Measurements from ENCODE around the gene CLIC4. TPM values are rescaled to one million over a fixed set of nuclear protein-coding genes. Genes with fewer than 3 reads are reported as not detected.
"Not testable (repeated sequence)": the region's sequence is repeated elsewhere in the genome, so short reads cannot be mapped to it uniquely, and the experiment has no call there.

The CLIC4 gene
- polyA plus RNA-seq, 12 donors = 130 to 183 (median 165) TPM; not detected in 1

DNA sequence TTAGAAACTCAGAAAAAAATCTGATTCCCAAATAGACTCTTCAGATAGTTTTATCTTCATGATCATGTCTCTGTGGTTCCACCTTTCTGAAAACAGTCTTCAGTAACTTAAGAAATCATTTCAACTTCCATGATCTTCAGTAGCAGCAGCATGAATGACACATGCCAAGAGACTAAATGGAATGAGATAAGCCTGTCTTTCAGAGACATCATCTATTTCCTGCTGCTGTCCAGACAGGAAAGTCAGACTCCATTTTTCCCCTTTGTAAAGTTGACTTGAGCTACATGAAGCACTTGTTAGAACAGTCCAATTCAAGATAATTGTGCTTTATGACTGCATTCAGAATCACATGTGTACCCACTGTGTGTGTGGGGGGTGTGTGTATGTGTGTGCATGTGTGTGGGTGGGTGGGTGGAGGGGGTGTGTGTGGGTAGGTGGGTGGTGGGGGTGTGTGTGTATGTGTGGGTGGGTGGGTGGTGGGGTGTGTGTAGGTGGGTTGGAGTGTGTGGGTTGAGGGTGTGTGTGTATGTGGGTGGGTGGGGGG, 58.8 kb downstream of the CLIC4 start:
- DNase-seq = no peak

DNA sequence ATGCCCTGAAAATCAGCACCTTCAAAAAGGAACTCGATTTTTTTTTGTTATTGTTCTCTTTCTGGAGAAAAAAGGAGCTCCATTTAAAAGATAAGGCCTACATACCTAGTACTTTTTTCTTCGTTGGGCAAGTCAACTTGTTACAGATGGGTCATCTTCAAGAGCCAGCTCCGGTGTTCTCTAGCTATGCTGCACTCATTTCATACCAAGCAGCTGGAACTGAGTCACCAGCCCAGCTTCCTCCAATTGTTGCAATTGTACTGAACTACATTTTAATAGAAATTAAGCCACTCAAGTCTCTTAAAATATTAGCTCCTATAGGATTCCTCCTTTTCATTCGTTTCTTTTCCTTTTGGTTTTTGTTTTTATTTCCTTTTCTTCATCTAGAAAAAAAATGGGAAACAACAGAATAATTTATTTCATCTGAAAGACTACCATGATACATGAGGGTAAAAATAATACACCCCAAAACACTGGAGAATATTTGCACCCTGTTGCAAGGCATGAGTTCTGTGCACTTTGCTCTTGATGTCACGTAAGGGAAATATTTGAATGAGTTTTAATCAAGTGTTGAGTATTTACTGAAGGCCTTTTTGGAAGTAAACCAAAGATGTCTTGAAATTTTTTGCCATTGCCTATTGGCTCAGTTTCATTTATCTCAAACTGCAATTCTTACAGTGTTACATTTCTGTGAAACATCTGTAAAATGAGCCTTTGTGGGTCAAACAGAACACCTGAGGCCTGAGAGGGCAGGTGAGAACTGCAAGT, 60.5 kb downstream of the CLIC4 start:
- no peak for DNase-seq

DNA sequence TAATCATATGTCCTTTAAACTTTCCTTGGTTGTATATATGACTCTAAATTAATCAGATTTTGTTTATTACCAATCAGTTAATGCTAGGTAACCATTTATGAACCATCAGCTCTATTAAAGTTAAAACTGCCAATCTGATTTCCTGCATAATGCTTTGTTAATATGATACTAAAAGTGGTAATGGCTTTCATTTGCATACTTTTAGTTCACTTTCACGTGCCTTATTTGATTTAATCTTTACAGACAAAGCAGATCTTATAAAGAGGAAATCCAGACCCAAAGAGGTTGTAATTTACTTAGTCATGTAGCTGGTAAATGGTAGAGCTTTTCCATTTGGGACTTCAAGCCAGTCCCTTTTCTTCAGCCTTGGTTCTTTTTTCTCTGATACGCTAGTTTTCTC, 61.3 kb downstream of the CLIC4 start:
- no peak for DNase-seq

DNA sequence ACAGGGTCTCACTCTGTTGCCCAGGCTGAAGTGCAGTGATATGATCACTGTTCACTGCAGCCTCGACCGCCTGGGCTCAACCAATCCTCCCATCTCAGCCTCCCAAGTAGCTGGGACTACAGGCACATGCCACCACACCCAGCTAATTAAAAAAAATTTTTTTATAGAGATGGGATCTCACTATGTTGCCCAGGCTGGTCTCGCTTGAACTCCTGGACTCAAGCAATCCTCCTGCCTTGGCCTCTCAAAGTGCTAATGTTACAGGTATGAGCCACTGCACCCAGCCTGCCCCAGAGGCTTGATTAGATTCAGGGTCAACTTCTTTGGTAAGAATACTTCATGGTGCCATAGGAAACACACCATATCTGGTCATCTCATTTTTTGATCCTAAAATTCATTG, 66.2 kb downstream of the CLIC4 start:
- not testable (repeated sequence) for DNase-seq

DNA sequence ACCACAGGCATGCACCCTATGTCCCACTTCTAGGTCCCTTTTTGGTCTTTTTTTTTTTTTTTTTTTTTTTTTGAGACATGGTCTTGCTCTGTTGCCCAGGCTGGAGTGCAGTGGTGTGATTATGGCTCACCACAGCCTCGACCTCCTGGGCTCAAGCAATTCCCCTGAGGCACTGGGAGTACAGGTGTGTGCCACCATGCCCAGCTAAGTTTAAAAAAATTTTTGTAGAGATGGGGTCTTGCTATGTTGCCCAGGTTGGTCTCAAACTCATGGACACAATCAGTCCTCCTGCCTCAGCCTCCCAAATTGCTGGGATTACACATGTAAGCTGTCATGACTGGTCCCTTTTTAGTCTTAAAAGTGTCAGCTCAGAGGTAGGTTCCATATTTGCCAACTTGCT, 75.0 kb downstream of the CLIC4 start:
- not testable (repeated sequence) for DNase-seq

DNA sequence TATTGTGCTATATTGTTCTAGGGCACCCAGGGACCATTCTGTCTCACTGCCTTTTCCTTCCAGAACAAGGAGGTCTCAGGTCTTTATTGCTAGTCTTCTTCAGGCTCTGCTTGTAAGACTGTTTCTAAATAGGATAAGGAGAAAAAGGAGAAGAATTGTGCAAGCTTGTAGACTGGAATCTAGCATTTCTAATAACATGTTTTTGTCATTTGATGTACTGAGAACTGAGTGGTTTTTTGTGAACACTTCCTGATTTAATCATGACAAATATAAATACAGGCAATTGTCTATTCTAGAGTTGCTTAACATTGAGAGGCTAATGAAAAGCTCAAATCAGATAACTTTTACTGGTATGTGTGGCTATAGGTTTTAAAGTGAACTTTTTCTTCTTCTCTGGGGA, 77.6 kb downstream of the CLIC4 start:
- DNase-seq = no peak

DNA sequence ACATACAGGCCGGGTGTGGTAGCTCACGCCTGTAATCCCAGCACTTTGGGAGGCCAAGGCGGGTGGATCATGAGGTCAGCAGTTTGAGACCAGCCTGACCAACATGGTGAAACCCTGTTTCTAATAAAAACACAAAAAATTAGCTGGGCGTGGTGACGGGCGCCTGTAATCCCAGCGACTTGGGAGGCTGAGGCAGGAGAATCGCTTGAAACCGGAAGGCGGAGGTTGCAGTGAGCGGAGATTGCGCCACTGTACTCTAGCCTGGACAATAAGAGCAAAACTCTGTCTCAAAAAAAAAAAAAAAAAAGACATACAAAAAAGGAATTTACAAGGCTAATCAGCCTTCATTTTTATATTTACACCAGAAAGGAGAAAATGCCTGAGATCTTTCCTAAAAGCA, 78.2 kb downstream of the CLIC4 start:
- not testable (repeated sequence) for DNase-seq

DNA sequence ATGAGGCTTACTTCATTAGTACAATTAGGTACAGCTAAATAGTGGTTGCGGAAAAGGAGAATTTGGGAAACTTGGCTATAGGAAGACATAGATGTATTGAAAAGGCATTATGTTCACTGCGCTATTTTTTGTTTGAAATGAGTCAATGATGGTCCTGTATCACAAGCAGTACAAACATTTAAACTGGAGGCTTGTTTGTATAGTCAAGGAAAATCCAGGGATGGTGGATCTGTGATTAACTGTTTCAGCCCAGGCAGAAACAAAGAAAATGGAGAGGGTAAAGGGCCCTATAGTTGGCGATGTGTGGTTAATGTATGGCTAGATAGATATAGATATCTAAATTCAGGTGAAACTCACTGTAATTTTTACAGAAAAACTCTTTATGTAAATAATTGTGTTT, 79.9 kb downstream of the CLIC4 start:
- no peak for DNase-seq

DNA sequence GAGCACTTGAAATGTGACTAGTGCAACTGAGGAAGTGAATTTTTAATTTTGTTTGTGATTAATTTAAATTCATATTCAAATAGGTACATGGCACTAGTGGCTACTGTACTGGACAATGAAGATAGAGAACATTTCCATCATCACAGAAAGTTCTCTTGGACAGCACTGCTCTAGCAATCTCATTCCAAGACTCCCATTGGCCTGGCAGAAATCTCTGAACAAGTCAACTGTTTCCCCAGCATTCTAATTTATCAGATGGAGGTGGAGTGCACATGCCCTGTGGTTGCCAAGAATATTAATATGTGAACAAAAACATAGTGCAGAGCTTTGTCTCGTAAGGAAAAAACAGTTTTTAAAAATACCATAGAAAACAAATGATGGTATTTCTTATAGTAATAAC, 81.3 kb downstream of the CLIC4 start:
- DNase-seq = no peak

DNA sequence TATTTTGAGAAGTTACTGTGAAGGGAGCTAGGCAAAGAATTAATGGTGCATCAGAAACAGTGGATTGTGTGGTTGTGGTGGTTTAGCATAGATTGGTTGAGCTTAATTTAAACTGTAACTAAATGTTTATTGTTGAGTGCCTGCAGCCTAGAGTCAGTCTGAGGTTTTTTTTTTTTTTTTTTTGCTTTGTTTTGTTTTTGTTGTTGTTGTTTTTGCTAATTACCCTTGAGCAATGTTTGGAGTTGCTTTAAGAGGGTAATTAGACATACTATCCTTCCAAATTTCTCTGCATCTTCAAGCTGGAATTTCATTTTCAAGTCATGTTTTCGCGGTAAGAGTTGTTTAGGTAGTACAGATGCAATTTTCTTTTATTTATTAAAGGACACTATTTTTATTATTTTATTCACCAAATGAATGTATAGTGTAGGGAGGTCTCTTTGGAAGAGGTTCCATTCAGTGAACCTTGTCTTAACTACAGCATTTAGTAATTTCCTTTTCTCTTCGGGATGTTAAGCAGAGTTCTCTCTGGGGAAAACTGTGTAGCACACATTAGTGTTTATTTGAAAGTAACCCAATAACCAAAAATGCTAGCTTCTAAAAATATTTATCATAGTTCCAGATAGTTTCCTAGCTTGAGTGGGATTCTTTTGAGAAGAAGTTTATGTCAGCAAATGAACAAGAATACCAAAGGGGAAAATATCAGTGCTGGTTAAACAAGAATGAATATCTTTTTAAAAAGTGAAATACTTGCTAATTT, 82.3 kb downstream of the CLIC4 start:
- no peak for DNase-seq

DNA sequence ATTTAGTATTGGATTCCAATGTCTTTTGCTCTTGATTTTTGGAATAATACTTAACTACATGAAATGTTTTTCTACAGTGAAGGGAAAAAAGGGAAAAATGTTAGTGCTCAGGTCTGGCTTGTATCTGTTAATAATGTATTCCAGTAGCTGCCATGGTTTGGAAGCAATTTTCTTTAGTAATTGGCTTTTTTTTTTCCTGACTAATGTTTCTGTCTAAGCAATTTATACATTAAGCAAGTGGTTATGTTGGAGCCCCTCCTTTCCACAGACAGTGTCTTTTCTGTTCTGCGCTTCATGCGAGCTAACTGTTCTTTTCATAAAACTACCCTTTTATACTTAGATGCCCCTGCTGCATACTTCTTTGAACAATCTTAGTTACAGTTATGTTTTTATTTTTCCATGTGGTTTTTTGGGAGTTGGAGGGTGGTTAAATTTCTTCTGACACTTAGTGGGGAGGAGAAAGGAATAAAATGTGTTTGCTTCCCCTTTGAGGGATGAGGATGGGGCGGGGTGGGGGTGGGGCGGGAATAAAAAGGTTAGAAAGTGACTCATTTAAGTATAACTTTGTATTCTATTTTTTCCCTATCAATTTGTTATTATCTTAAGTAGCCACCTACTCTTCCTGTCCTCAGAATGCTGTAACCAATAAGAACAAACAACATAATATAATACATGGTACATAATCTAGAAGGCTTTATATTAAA, 83.1 kb downstream of the CLIC4 start:
- DNase-seq = no peak

DNA sequence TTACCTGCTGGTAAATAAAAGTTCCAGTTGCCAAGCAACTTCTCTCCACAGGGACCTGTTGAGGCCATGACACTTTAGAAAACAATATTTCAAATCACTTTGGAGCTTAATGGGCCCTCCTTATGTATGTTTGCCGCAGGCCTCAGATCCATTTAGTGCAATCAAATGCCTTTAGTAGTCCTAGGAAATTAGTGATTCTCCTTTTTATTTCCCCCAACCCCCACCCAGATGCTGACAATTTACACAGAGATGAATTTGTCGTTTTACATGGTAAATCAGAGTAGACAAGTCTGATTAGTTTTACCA, 83.6 kb downstream of the CLIC4 start:
- no peak for DNase-seq

DNA sequence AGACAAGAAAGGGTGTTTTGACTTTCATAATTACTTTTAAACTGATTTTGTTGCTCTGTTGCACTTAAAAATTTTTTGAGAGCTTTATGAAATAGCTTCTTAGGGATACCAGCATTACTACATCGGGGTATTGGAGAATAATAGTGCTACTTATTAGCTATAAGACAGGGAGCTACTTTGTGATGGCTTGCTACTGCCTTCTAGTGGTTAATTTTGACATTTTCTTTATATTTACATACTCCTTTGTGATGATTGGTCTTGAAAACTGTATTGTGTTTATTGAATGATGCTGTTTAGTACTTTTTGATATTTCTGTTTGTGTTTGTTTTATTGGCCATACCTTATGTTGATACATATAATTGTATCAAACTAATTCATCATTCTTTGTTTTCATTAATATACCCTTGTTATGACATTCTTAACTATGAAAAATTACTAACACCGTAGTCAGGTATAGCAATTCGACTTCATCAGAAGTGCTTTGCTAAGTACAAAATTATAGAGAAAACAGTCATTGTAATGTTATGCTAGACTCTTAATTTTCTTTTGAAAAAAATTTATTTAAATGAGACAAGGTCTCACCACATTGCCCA, 85.5 kb downstream of the CLIC4 start:
- DNase-seq = peak; percentile 66

DNA sequence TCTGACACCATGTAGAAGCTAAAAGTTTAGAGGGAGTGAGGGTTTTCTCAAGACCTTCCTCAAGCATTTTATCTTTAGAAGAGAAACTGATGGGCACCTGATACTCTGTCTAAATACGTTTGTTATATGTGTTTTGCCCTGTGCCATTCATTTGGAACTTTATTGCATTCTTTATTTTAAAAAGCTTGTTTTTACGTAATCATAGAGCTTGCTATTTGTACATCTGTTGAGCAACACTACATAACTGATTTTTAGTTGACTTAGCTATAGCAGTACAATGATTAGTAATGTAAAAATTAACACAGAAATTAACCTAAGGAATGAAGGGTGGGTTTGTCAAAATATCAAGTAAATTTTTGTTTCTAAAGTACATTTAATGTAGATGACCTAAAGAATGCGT, 96.3 kb downstream of the CLIC4 start:
- DNase-seq = no peak

DNA sequence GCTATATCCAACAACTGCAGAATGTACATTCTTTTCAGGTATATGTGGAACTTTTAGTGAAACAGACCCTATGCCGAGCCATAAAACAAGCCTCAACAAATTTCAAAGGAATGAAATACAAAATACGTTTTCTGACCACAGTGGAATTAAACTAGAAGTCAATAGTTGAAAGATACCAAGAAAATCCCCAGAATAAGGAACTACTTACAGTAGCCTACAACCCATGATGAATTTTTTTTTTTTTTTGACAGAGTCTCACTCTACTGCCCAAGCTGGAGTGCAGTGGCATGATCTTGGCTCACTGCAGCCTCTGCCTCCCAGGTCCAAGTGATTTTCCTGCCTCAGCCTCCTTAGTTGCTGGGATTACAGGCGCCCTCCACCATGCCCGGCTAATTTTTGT, 101.4 kb downstream of the CLIC4 start:
- DNase-seq = no peak

DNA sequence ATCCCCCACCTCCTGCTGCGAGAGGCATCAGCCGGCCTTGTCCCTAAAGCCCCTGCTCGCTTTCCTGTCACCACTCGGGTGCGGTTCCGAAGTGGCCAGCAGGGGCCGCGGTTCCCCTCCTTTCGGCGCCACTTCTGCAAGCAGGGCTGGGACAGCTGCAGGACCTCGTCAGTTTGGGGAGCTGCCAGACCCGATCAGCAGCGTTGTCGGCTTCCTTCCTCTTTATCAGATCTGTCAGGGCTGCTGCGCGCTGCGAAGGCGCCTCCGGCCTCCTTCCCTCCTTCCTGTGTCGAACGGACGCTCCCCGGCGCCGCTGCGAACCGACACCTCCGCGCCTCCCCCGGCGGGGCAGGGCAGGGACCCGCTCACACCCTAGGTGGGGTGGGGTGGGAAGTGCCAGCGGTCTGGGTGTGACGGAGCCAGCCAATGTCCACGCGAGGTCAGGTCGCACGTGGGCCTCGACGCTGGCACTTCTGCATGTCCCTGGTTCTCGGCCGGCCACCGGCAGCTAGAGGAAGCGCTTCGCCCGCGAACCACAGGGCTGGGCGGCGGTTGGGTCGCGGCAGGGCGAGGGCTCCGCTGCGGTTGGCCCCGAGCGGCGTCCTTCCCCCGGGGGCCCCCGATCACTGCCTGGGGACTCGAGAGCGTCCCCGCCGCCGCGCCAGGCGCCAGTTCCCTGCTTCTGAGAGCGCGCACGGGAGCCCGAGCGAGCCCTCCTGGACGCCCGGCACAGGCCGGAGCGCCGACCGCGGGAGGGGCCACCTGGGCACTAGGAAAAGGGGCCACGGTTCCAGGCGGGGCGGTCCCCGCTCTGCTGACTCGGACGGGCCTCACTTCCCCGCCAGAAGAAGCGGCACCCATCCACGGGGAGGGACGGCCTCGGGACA, 103.0 kb downstream of the CLIC4 start:
- DNase-seq = peak; percentile 93

DNA sequence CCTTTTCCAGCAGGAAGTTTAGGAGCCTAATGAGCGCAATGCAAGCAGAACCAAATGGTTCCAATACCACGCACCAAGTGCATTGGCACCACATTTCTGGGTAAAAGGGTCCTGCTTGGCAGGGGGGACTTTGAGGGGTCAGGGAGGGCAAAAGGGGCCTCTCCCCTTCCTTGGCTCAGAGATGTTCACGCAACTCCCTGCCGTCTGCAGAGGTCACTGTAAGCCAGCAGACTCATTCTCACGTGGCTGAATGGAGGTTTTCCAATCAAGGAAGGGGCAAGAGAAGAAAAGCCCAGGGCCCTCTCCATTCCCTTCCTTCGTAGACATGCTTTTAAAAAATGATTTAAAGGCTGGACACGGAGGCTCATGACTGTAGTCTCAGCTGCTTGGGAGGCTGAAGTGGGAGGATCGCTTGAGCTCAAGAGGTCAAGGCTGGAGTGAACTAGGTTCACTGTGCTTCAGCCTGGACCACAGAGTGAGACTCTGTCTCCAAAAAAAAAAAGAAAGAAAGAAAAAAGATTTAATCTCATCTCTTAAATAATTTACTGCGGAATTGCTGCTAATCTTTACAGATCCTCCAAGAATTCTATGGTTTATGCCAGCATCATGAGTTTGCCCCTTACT, 104.5 kb downstream of the CLIC4 start:
- no peak for DNase-seq

DNA sequence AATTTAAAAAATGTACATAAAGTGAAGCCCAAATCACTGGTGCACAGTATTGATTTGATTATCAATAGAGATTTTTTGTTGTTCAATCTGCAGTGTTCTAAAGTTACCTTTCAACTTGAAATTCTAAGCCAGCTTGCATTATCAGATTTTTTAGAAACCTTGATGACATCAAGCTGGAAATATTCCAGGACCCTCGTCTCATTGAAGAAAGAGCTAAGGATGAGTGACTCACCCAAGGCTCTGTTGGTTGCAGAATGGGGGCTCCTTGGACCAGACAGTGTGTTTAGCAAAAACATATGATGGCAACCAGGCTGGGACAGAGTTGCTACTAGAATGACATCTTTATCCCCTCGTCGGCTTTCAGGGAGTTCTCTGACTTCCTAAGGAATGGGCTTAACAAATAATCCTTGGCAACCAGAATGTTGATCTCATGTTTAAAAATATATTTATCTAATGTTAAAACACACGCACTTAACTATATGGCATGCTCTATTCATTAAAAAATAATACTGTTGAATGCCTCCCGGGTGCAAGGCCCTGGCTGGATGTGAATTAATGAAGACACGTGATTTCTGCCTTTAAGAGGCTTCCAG, 105.2 kb downstream of the CLIC4 start:
- no peak for DNase-seq

DNA sequence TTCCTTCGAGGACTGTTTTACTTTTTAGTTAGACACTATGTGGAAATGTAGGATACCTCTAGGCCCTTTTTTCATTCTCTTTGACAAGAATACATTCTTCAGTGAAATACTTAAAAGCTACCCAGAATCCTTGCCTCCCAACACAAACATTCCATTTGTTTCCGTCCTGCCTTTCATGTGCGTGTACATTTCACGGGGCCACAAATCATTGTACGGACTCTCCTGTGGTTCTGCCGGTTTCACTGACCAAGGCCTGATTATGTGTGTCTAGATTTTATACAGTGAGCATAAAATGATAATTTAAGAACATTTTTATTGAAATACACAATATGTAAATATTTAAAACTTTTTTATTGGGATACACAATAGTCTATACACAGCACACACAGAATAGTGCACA, 108.4 kb downstream of the CLIC4 start:
- no peak for DNase-seq

DNA sequence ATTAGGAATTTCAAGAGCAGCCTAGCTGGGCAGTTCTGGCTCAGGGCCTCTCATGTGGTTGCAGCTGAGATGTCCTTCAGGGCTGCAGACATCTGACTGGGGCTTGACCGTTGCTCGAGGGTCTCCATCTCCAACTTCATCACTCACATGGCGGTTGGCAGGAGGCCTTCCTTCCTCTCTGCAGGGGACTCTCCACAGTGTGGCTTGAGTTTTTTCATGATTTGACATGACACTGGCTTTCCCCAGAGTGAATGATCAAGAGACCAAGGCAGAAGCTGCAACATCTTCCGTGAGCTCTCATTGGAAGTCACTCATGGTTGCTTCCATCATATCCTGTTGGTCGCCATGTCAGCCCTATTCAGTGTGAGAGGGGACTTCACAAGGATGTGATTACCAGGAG, 110.2 kb downstream of the CLIC4 start:
- DNase-seq = no peak
